HG02973 (cell line): ENCODE results near the gene CCDC178.

ENCODE experiments used
- ATAC-seq: cut with Tn5 transposase; IDR thresholded peaks from one replicate; pipeline ENCODE4 v1.9.1; 2021; ENCODE audit warnings: moderate library complexity; ENCODE audit not compliant: unreplicated experiment

The CCDC178 gene

GRCh38 chr18:32922951-32923430, 517.5 kb downstream of the CCDC178 start:
- no peak for ATAC-seq

DNA sequence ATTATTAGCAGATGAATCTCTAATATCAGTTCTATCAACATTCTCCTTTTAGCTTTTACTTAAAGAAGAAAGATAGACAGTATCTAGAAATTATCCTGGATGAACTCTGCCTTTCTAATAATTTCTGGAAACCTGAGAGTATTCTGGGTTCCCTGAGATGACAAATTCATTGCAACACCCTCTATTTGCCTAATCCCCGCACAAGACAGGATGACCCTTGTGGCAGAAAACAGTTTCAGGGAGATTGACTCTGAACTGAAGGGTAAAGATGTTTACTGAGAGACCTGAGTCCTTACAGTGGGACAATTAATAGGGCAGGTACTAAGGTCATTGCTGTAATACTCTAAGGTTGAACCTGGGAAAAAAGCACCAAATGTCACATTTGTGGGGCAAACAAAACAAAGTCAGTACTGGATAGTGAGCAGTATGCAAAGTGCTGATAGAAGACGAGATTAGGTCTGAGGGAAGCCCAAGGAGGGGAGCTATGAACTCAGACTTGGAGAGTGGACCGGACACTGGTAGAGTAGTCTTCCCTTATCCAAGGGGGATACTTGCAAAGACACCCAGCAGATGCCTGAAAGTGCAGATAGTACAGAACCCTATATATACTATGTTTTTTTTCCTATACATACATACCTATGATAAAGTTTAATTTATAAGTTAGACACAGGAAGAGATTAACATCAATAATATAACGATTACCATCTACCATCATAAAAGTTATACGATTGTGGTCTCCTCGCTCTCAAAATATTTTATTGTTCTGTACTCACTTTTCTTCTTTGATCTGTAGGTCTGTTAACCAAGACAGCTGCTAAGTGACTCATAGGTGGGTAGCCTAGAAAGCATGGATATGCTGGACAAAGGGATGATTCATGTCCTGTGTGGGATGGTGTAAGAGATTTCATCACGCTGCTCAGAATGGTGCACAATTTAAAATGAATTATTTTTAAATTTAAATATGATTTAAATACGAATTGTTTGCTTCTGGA, 519.4 kb downstream of the CCDC178 start:
- ATAC-seq: no peak

- peak; percentile 90 for ATAC-seq
These were observed 520.7 kb downstream of the CCDC178 start for GRCh38 chr18:32919799-32920198.

DNA sequence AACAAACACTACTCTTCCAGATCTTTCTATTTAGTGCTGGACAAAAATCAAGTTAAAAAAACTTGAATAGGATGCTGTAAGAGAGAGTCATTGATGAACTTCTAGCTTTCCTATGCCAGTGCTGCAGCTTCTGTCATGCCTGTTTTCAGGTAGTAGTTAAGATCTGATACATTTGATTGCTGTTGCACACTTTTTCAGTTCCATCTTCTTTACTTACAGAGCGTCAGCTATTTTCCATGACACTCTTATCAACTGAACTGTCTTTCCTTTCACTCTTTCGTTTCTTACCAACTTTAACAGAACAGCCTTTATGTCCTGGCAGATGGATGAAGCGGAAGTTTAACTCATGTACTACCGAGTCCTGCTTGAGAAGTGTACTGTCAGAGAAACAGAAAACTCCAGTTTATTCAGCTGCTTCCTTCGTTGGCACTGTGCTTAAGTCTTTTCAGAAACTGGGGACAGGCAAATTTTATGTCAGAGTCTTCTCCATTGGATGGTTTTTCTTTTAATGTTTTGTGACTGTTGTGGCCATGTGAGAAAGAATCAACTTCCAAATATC, 521.8 kb downstream of the CCDC178 start:
- ATAC-seq: no peak

GRCh38 chr18:32915516-32915915, 525.0 kb downstream of the CCDC178 start:
- ATAC-seq: no peak

GRCh38 chr18:32911660-32912284, 528.7 kb downstream of the CCDC178 start:
- ATAC-seq: no peak

DNA sequence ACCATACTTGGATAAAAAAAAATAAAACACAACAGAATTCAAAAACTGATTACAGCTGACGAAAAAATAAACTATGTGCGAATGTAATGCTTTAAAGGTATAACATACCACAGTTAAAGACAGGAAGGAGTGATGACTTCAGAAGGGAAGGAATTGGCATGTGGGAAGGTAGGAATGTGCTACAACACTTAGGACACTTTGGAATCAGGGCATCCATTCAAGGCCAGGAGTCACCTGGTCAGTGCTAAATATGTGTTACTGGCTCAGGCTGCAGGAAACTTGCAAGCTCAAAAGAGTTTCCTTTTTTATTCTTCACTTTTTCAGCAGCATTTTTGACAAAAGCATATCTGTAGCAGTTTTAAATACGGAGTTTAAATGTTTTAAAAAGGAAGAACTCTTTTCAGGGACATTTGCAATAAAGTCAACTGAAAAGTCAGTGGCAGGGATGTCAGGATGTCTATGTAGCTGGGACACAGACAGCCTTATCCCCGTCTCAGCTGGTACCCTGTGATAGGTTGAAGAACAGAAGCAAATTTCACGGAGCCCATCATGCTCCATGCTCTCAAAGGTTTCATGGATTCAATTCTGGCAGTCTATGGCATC, 529.7 kb downstream of the CCDC178 start:
- ATAC-seq: no peak

DNA sequence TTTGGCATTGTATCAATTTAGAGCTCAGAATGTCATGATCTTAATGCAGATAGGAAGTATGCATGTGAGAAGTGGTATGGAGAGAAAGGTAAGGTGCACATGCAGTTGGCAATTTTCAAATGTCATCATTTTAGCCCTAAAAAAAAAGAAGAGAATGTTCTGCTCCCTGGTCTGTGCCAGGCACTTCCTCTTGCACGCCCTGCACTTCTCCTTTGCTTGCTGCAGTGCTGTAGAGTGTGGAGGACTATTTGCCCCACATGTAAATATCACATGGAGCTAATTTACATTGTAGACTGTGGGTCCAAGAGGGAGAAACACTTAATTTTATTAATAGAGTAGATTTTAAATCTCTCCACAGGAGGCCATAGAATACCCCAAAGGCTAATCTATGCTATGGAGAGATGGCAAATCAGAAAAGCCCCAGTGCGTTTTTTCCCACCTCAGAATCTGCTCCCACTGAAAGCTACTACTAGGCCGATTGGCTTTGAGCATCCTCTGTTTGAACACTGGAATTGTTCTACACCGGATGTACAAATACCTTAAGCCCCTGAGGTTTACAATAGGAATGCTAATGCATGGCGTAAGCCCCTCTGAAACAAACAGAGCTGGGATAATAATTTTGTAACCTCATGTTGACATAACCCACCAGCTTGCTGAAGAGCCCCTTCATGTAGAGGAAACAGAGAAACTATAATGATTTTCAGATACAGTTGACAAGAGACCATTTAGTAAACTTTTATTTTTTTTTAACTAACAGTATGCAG, 530.5 kb downstream of the CCDC178 start:
- ATAC-seq: no peak

DNA sequence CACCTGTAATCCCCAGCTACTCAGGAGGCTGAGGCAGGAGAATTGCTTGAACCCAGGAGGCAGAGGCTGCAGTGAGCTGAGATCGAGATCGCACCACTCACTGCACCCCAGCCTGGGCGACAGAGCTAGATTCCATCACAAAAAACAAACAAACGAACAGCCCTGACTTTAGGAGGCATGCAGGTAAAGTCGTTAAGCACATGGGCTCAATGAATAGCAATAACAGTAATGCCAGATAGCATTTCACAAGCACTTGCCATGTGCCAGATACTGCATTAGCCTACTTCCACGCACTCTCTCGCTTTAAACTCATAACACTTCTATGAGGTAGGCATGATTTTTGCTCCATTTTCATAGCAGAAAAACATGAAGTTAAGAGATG, 532.1 kb downstream of the CCDC178 start:
- no peak for ATAC-seq

- no peak for ATAC-seq
These were observed 532.7 kb downstream of the CCDC178 start for GRCh38 chr18:32907648-32908423.

- no peak for ATAC-seq
These were observed 533.3 kb downstream of the CCDC178 start for GRCh38 chr18:32907311-32907585.

DNA sequence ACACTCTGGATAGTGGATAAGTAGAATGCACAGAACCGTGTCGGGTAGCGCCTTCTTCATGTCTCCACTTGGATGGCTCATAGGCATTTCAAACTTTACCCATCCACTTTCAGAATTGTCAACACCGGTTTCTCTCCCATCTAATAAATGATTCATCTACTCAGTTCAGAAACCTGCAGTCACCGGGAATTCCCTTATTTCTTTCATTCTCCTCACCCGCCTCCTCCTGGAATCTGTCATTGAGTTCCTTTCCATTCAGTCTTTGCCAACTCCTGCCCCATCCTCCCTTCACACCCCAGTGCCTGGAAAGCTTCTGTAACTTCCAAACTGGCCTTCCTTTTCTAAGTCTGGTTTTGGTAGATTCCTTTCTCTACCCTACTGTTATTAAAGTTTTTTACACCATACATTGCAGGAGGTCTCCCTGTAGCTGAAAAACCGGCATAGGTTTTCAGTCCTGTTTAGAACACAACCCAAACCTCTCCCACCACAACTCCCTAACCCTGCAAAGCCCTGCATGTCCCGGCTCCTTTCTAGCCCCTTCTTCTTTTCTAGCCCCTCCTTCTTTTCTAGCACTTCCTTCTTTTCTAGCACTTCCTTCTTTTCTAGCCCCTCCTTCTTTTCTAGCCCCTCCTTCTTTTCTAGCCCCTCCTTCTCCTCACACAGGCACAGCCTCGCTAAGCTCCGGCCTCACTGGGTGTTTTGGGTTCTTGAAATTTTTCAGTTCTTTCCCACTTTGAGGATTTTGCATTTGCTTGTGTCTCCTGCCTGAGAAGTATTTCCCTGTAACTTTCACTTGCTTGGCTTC, 533.8 kb downstream of the CCDC178 start:
- ATAC-seq: no peak

DNA sequence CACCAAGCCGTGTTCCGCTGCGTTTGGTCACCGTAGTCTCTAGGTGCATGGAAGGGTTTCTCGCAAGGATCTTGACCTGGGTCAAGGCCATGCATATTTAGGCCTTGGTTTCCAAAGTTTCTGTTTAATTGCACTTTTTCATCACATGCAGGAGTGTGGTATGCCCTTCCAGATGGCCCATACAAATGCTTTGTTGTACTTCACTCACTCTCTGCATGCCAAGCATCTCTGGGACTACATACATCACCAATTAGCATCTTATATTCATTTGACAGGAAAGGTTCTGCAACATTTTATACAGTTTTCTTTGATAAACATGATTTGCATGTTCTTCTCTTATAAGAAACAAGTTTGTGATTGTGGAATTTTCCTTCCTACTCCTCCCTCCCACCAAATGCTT, 534.9 kb downstream of the CCDC178 start:
- ATAC-seq: no peak

DNA sequence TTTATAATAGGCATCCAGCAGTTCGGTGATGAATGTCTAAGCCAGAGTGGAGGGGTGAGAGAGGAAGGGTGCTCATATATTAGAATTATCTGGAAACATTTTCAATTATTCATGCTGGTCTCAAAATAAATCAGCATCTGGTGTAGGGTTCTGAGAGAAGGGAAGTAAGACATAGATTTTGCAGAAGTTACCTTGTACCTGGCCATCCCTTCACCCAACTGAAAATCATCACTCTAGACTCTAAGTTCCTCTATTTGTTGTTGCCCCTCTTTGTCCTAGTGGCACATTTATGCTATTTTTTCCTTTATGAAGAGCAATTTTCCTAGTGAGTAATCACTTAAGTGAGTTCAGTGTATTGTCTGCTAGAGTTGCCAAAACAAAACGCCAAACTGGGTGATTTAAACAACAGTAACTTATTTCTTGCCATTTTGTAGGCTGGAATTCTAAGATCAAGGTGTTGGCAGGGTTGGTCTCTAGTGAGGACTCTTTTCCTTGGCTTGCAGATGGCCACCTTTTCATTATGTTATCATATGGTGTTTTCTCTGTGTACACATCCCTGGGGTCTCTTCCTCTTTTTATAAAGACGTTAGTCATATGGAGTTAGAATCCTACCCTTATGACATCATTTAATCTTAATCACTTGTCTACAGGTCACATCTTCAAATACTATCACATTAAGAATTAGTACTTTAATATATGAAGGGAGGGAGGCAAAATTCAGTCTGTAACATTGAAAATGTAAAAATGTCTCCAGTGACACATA, 537.8 kb downstream of the CCDC178 start:
- ATAC-seq: no peak

DNA sequence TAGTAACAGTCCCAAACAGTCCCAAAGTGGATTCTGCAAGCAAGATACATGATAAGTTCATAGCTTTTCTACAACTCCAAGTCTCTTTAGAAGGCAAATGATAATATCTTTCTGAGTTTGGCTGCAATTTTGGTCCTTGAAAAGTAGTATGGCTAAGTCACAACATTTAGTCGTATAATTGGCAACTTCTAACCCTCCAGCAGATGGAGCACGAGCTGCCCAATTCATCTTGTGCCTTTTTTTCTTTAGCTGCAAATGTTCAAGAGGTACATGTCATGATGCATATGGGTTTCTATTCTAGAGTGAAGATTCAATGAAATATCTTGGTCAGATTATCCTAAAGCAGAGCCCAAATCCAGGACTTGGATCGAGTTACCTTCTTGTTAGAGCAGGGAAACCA, 540.7 kb downstream of the CCDC178 start:
- no peak for ATAC-seq

DNA sequence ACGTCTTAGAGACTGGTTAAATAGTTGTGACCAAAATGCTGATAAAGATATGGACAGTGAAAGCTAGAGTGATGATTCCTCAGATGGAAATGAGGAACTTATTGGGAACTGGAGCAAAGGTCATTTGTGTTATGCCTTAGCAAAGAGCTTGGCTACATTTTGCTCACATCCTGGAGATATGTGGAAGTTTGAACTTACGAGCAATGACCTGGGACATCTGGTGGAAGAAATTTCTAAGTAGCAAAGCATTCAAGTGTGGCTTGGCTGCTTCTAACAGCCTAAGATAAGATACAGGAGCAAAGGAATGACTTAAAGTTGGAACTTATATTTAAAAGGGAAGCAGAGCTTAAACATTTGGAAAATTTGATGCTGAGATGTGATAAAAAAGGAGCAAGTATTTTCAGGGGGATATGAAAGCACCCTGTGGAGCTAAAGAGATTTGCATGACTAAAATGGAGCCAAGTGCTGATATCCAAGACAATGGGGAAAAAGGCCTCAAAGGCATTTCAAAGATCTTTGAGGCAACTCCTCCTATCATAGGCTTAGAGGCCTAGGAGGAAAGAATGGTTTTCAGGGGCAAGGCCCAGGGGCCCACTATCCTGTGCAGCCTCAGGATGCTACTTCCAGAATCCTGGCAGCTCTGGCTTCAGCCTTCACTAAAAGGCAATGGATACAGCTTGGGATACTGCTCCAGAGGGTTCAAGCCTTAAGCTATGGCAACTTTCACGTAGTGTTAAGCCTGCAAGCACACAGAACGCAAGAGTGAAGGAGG, 543.6 kb downstream of the CCDC178 start:
- no peak for ATAC-seq

DNA sequence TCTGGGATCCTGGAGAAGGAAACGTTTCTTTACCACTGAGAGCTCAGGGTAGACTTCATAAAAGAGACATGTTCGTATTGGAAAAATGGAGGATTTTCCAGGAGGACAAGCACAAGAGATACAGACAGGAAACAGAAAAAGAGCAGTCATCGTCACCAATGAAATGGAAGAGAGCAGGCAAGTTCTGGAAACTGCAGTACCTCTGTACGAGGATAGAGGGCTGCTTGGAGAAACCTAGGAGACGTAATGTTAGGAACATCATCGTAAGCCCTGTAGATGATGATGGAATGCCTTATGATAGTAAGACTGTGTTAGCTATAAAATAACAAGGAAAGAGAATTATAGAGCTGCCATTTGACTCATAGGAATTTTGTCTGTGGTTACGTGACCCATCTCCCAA, 546.6 kb downstream of the CCDC178 start:
- no peak for ATAC-seq

GRCh38 chr18:32891797-32892196, 548.7 kb downstream of the CCDC178 start:
- ATAC-seq: no peak
